ENCODE results near the gene TPP2. TPM values are rescaled to one million over a fixed set of nuclear protein-coding genes. Genes with fewer than 3 reads are reported as not detected.
A peak's percentile ranks its signal among the peaks of the same experiment; 100 is the strongest.

Gene TPP2
- 10 to 100 TPM; 10.5 to 39.8 (median 15.4) TPM for polyA plus RNA-seq
- long read RNA-seq, donor 1 = 0 reads
- long read RNA-seq, donor 2, partial matches to known transcripts = 7 of 7 reads
- long read RNA-seq, donor 2, other reads (novel, unspliced or antisense) = 0 of 7 reads
- long read RNA-seq, donor 3 = 0 reads
- long read RNA-seq, donor 4 = 0 reads
- long read RNA-seq, donor 5 = 0 reads
- long read RNA-seq, donor 6 = 0 reads
- long read RNA-seq, donor 7 = 0 reads
- long read RNA-seq, donor 8 = 0 reads
- long read RNA-seq, donor 9 = 0 reads
- long read RNA-seq, donor 10 = 0 reads

DNA sequence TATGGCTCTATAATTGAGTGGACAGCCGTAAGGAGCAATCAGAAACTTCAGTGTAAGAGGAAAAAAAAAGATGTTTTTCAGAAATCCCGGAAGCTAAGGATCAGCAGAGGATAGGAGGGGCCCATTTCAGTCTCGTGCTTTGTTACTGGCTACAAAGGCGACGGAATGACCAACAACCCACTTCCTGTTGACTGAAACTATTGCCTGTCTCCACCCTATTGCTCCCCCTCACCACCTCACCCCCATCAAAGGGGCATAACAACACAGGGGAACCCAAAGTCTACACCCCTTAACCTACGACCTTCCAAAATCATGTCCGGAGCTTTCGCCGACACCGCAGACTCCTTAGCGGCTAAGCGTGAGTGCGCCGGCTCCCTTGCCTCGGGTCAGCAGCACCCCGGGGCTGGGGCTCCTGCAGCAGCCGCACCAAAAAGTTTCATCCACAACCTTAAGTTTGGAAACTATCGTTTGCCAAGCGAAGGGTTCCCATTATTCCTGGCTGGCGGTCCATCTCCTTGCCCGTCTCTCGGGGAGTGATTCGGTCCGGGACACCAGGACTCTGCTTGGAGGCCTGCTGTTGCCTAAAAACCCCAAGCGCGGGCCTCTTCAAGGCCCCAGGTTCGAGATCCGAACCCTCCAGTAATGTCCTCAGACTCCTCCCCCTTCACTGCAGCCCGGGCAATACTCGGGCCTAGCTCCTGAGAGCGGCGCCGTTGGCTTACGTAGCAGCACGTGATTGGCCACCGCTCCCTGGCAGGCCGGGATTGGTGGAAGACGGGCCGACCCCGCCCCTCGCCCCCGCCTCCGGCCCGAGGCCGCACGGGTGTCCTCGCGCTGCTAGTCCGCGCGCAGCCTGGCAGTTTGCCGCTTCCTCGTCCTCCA, at the start of gene TPP2:
TPP2 (plus strand) TSS at position 840 of the 882 bp plus-strand sequence. CDS start 53 bp downstream, outside the sequence.
- Histone ChIP-seq H3K4me1 (ENCODE audit: control insufficient read depth in 3 of 3, insufficient read depth in 2 of 3, low read depth in 1 of 3, low read length in 2 of 3) (peaks cover 2 to 12% (median 2%) of the 10 kb centered on the region in 3 donors), H3K27me3 (ENCODE audit: control insufficient read depth in 3 of 3, insufficient read depth in 3 of 3, low read length in 3 of 3) (no peaks in the 10 kb centered on the region), H3K36me3 (ENCODE audit: control insufficient read depth in 3 of 3, insufficient read depth in 2 of 3, low read depth in 1 of 3, low read length in 3 of 3) (peaks cover 0 to 2% (median 0%) of the 10 kb centered on the region in 3 donors), H3K27ac (ENCODE audit: low read depth in 1 of 3, low read length in 2 of 3) (peak within 1 kb of the TSS; percentile 89 to 98 (median 92)), H3K4me3 (ENCODE audit: low read depth in 1 of 3, low read length in 3 of 3) (peak within 1 kb of the TSS; percentile 69 to 99 (median 92)), H3K9me3 (ENCODE audit: control insufficient read depth in 2 of 2, insufficient read depth in 1 of 2, low read depth in 1 of 2, low read length in 1 of 2) (no peaks in the 10 kb centered on the region)
- DNase-seq = peak; percentile 98 to 99
- no peak for FAIRE-seq
- WGBS, 3 donors = 1% methylated on average over 40 to 53 of the region's 53 CpGs

DNA sequence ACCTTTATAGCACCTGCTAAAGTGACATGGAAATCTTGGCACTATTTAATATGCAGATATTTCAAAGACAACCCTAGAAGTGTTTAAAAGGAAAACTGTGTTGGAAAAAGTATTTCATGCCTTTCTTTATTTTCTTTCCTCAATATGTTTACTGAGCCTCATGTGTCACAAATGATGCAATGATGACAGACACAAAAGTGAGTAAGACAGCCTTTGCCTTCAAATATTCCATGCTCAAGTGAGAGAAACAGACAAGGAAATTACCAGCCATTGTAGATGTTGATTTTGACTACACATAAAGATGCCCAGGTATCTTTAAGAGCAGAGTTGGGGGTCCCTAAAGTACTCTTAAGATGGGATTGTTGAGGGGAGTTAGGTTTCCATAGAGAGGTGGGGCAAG, 48.0 kb upstream of the TPP2 start:
- Histone ChIP-seq H3K27ac (ENCODE audit: low read depth in 1 of 3, low read length in 2 of 3) (no peak overlapping the region), H3K36me3 (ENCODE audit: control insufficient read depth in 3 of 3, insufficient read depth in 2 of 3, low read depth in 1 of 3, low read length in 3 of 3) (no peaks in the 10 kb centered on the region), H3K4me3 (ENCODE audit: low read depth in 1 of 3, low read length in 3 of 3) (no peak overlapping the region), H3K27me3 (ENCODE audit: control insufficient read depth in 3 of 3, insufficient read depth in 3 of 3, low read length in 3 of 3) (no peaks in the 10 kb centered on the region), H3K9me3 (ENCODE audit: control insufficient read depth in 2 of 2, insufficient read depth in 1 of 2, low read depth in 1 of 2, low read length in 1 of 2) (no peaks in the 10 kb centered on the region), H3K4me1 (ENCODE audit: control insufficient read depth in 3 of 3, insufficient read depth in 2 of 3, low read depth in 1 of 3, low read length in 2 of 3) (no peaks in the 10 kb centered on the region)
- DNase-seq (no peak), FAIRE-seq (no peak)

DNA sequence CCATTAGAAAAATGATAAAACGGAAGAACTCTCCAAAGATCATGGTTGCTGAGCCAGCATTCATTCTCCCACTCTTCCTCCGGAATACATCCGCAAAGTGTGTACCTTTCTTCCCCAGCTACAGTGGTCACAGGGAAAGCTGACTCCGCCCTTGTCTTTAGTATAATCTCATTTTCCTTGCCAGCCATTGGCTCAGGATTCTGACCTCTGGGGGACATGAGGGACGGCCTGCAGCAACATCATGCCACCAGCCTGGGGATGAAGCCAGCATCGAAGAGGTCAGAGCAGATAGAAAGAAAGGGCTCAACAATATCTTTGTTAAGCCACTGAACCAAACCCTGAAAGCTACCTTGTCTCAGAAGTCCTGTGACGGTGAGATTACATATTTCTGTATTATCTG, 46.3 kb upstream of the TPP2 start:
- no peaks in the 10 kb centered on the region for H3K36me3 ChIP-seq (ENCODE audit: control insufficient read depth in 3 of 3, insufficient read depth in 2 of 3, low read depth in 1 of 3, low read length in 3 of 3)
- no peaks in the 10 kb centered on the region for H3K27me3 ChIP-seq (ENCODE audit: control insufficient read depth in 3 of 3, insufficient read depth in 3 of 3, low read length in 3 of 3)
- WGBS, 3 donors = 59 to 75% (median 63%) methylated on average over 7 of the region's 7 CpGs
- DNase-seq = no peak
- H3K9me3 ChIP-seq (ENCODE audit: control insufficient read depth in 2 of 2, insufficient read depth in 1 of 2, low read depth in 1 of 2, low read length in 1 of 2) = no peaks in the 10 kb centered on the region
- no peak for FAIRE-seq
- H3K4me3 ChIP-seq (ENCODE audit: low read depth in 1 of 3, low read length in 3 of 3) = no peak overlapping the region
- H3K27ac ChIP-seq (ENCODE audit: low read depth in 1 of 3, low read length in 2 of 3) = no peak overlapping the region
- H3K4me1 ChIP-seq (ENCODE audit: control insufficient read depth in 3 of 3, insufficient read depth in 2 of 3, low read depth in 1 of 3, low read length in 2 of 3) = no peaks in the 10 kb centered on the region

DNA sequence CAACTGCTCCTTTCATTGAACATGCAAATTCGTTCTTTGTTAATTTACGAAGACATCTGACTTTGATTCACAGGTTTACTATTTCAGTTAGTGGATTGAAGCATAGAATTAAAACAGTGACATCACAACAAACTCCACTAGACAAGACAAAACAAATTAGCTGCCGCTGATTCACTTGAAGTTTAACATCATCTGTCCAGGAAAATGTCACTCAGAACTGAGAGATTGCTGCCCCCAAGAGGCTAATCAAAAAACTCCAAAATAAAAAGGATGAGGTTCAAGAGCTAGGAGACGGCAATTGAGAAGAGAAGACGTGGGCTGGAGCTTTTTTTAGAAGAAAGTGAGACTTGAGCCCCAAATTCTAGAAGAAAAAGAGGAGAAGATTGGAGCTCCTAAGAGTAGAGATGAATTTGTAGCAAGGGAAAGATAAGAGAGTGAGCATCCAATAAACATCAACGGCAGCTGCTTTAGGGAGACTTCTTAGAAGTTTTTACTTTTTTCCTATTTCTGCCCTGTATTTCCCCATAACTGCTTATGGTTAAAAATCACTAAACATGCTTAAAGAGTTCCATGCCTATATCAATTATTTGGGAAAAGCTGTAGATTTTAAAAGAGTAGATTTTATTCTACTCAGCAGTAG, 40.8 kb upstream of the TPP2 start:
- no peaks in the 10 kb centered on the region for H3K9me3 ChIP-seq (ENCODE audit: control insufficient read depth in 2 of 2, insufficient read depth in 1 of 2, low read depth in 1 of 2, low read length in 1 of 2)
- no peak overlapping the region for H3K27ac ChIP-seq (ENCODE audit: low read depth in 1 of 3, low read length in 2 of 3)
- H3K27me3 ChIP-seq (ENCODE audit: control insufficient read depth in 3 of 3, insufficient read depth in 3 of 3, low read length in 3 of 3) = no peaks in the 10 kb centered on the region
- no peak overlapping the region for H3K4me3 ChIP-seq (ENCODE audit: low read depth in 1 of 3, low read length in 3 of 3)
- FAIRE-seq (no peak), DNase-seq (peak; percentile 5 to 10)
- no peaks in the 10 kb centered on the region for H3K4me1 ChIP-seq (ENCODE audit: control insufficient read depth in 3 of 3, insufficient read depth in 2 of 3, low read depth in 1 of 3, low read length in 2 of 3)
- no peaks in the 10 kb centered on the region for H3K36me3 ChIP-seq (ENCODE audit: control insufficient read depth in 3 of 3, insufficient read depth in 2 of 3, low read depth in 1 of 3, low read length in 3 of 3)
- WGBS, 3 donors = 34 to 39% (median 37%) methylated on average over 6 of the region's 6 CpGs

DNA sequence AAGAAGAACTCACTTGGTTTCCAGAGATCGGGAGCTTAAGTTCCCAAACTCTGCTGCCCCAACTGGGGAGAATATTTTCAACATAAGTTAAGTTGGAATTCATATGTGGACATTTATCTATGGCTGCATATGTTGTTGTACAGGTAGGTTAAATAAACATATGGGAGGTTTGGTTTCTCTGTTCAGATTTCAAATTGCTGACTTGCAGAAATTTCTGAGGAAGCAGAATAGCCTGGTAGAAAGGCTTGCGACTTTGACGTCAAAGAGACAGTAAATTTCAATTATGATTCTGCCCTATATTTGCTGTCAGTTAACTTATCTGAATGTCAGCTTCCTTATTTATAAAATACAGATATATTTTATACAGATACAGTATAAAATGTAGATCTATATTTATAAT, 40.0 kb upstream of the TPP2 start:
- no peak for DNase-seq
- Histone ChIP-seq H3K27ac (ENCODE audit: low read depth in 1 of 3, low read length in 2 of 3) (no peak overlapping the region), H3K4me3 (ENCODE audit: low read depth in 1 of 3, low read length in 3 of 3) (no peak overlapping the region), H3K36me3 (ENCODE audit: control insufficient read depth in 3 of 3, insufficient read depth in 2 of 3, low read depth in 1 of 3, low read length in 3 of 3) (no peaks in the 10 kb centered on the region), H3K27me3 (ENCODE audit: control insufficient read depth in 3 of 3, insufficient read depth in 3 of 3, low read length in 3 of 3) (no peaks in the 10 kb centered on the region), H3K4me1 (ENCODE audit: control insufficient read depth in 3 of 3, insufficient read depth in 2 of 3, low read depth in 1 of 3, low read length in 2 of 3) (no peaks in the 10 kb centered on the region), H3K9me3 (ENCODE audit: control insufficient read depth in 2 of 2, insufficient read depth in 1 of 2, low read depth in 1 of 2, low read length in 1 of 2) (no peaks in the 10 kb centered on the region)
- no peak for FAIRE-seq
- WGBS, 3 donors = 58 to 74% (median 67%) methylated on average over 3 of the region's 3 CpGs

DNA sequence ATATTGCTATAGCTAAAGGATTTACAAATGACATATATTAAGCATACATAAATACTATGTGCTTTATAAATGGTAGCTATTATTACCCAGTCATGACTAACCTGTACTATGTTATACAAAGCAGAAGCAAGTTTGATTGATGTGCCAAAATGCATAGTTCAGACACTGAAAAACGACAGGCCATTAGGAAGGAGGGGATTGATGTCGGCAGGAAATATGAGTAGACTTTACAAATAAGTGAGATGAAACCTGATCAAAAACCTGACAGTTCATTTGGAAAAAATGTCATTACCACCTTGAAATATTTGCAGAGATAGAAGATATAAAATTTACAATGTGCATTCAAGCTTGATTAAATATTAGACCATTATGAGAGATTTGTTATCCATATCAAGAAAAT, 38.8 kb upstream of the TPP2 start:
- Histone ChIP-seq H3K27ac (ENCODE audit: low read depth in 1 of 3, low read length in 2 of 3) (no peak overlapping the region), H3K27me3 (ENCODE audit: control insufficient read depth in 3 of 3, insufficient read depth in 3 of 3, low read length in 3 of 3) (no peaks in the 10 kb centered on the region), H3K36me3 (ENCODE audit: control insufficient read depth in 3 of 3, insufficient read depth in 2 of 3, low read depth in 1 of 3, low read length in 3 of 3) (no peaks in the 10 kb centered on the region), H3K4me3 (ENCODE audit: low read depth in 1 of 3, low read length in 3 of 3) (no peak overlapping the region), H3K4me1 (ENCODE audit: control insufficient read depth in 3 of 3, insufficient read depth in 2 of 3, low read depth in 1 of 3, low read length in 2 of 3) (no peaks in the 10 kb centered on the region), H3K9me3 (ENCODE audit: control insufficient read depth in 2 of 2, insufficient read depth in 1 of 2, low read depth in 1 of 2, low read length in 1 of 2) (no peaks in the 10 kb centered on the region)
- FAIRE-seq (no peak), DNase-seq (no peak)
- WGBS, 3 donors = 56 to 70% (median 67%) methylated on average over 2 of the region's 2 CpGs

DNA sequence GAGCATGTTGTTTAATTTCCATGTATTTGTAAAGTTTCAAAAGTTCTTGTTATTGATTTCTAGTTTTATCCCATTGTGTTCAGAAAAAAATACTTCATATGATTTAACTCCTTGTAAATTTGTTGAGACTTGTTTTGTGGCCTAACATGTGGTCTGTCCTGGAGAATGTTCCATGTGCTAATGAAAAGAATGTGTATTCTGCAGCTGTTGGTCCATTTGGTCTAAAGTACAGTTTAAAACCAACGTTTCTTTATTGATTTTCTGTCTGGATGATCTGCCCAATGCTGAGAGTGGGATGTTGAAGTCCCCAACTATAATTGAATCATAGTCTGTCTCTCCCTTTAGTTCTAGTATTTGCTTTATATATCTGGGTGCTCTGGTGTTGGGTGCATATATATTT, 34.9 kb upstream of the TPP2 start:
- H3K4me3 ChIP-seq (ENCODE audit: low read depth in 1 of 3, low read length in 3 of 3) = no peak overlapping the region
- FAIRE-seq (peak; percentile 10), DNase-seq (no peak)
- no peaks in the 10 kb centered on the region for H3K9me3 ChIP-seq (ENCODE audit: control insufficient read depth in 2 of 2, insufficient read depth in 1 of 2, low read depth in 1 of 2, low read length in 1 of 2)
- H3K27me3 ChIP-seq (ENCODE audit: control insufficient read depth in 3 of 3, insufficient read depth in 3 of 3, low read length in 3 of 3) = peaks cover 0 to 4% (median 0%) of the 10 kb centered on the region in 3 donors
- H3K4me1 ChIP-seq (ENCODE audit: control insufficient read depth in 3 of 3, insufficient read depth in 2 of 3, low read depth in 1 of 3, low read length in 2 of 3) = no peaks in the 10 kb centered on the region
- 9 to 41% (median 22%) methylated on average over 1 of the region's 1 CpG for WGBS, 3 donors
- no peak overlapping the region for H3K27ac ChIP-seq (ENCODE audit: low read depth in 1 of 3, low read length in 2 of 3)
- no peaks in the 10 kb centered on the region for H3K36me3 ChIP-seq (ENCODE audit: control insufficient read depth in 3 of 3, insufficient read depth in 2 of 3, low read depth in 1 of 3, low read length in 3 of 3)

DNA sequence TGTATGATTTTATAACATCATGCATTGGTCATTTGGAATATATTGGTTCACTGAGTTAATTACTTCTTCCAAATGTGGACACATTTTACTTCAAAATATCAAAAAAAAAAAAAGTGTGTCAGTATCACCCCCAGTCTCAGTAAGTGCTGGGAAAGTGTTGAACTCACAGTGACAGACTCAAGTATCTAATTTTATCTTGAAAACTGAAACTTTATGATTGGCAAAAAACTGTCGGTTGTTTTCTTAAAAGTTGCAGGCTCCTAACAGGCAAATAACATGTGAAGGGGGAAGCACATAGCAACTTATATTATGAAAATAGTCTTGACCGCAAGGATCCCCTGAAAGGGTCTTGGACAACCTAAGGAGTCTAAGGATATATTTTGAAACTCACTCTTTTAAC, 33.5 kb upstream of the TPP2 start:
- Histone ChIP-seq H3K27me3 (ENCODE audit: control insufficient read depth in 3 of 3, insufficient read depth in 3 of 3, low read length in 3 of 3) (peaks cover 0 to 4% (median 0%) of the 10 kb centered on the region in 3 donors), H3K4me1 (ENCODE audit: control insufficient read depth in 3 of 3, insufficient read depth in 2 of 3, low read depth in 1 of 3, low read length in 2 of 3) (no peaks in the 10 kb centered on the region), H3K9me3 (ENCODE audit: control insufficient read depth in 2 of 2, insufficient read depth in 1 of 2, low read depth in 1 of 2, low read length in 1 of 2) (no peaks in the 10 kb centered on the region), H3K27ac (ENCODE audit: low read depth in 1 of 3, low read length in 2 of 3) (no peak overlapping the region), H3K36me3 (ENCODE audit: control insufficient read depth in 3 of 3, insufficient read depth in 2 of 3, low read depth in 1 of 3, low read length in 3 of 3) (no peaks in the 10 kb centered on the region), H3K4me3 (ENCODE audit: low read depth in 1 of 3, low read length in 3 of 3) (no peak overlapping the region)
- WGBS, 3 donors = 82 to 91% (median 89%) methylated on average over 2 of the region's 2 CpGs
- DNase-seq (no peak), FAIRE-seq (no peak)

Measured in small intestine (tissue), 16 donors.